ENCODE measurements around the gene TRPV4.
A peak's percentile ranks its signal among the peaks of the same experiment; 100 is the strongest.

The TRPV4 gene

GRCh38 chr12:109844983-109845823 is 12.0 kb upstream of the TRPV4 start:
- DNase-seq (ENCODE audit: insufficient read length, low spot score) (peak; percentile 89), FAIRE-seq (no peak)
- TF ChIP-seq POLR2A (IDR thresholded peaks at IDR 0.05; ENCODE audit: low read depth, low read length) = no peak

- DNase-seq (ENCODE audit: insufficient read length, low spot score) (no peak), FAIRE-seq (no peak)
- TF ChIP-seq POLR2A (IDR thresholded peaks at IDR 0.05; ENCODE audit: low read depth, low read length) = no peak
Observed at GRCh38 chr12:109844091-109844490, 10.9 kb upstream of the TRPV4 start.

GRCh38 chr12:109842021-109842420 is 8.8 kb upstream of the TRPV4 start:
- DNase-seq (ENCODE audit: insufficient read length, low spot score) = no peak
- FAIRE-seq = no peak
- no peak for TF ChIP-seq POLR2A (IDR thresholded peaks at IDR 0.05; ENCODE audit: low read depth, low read length)

- TF ChIP-seq POLR2A (IDR thresholded peaks at IDR 0.05; ENCODE audit: low read depth, low read length) = no peak
- no peak for DNase-seq (ENCODE audit: insufficient read length, low spot score)
- FAIRE-seq = no peak
Observed at GRCh38 chr12:109841356-109841755, 8.2 kb upstream of the TRPV4 start.

GRCh38 chr12:109840305-109841074 is 7.3 kb upstream of the TRPV4 start:
- no peak for TF ChIP-seq POLR2A (IDR thresholded peaks at IDR 0.05; ENCODE audit: low read depth, low read length)
- FAIRE-seq = no peak
- peak; percentile 78 for DNase-seq (ENCODE audit: insufficient read length, low spot score)

GRCh38 chr12:109839444-109839843 is 6.2 kb upstream of the TRPV4 start:
- DNase-seq (ENCODE audit: insufficient read length, low spot score) (no peak), FAIRE-seq (no peak)
- TF ChIP-seq POLR2A (IDR thresholded peaks at IDR 0.05; ENCODE audit: low read depth, low read length) = no peak

- TF ChIP-seq POLR2A (IDR thresholded peaks at IDR 0.05; ENCODE audit: low read depth, low read length) = no peak
- FAIRE-seq (no peak), DNase-seq (ENCODE audit: insufficient read length, low spot score) (no peak)
Observed at GRCh38 chr12:109836916-109837315, 3.7 kb upstream of the TRPV4 start.

GRCh38 chr12:109835827-109836226 is 2.6 kb upstream of the TRPV4 start:
- FAIRE-seq (no peak), DNase-seq (ENCODE audit: insufficient read length, low spot score) (no peak)
- no peak for TF ChIP-seq POLR2A (IDR thresholded peaks at IDR 0.05; ENCODE audit: low read depth, low read length)

- no peak for FAIRE-seq
- DNase-seq (ENCODE audit: insufficient read length, low spot score) = no peak
- TF ChIP-seq POLR2A (IDR thresholded peaks at IDR 0.05; ENCODE audit: low read depth, low read length) = no peak
Observed at GRCh38 chr12:109832541-109833306, 474 bp downstream of the TRPV4 start.

- FAIRE-seq (no peak), DNase-seq (ENCODE audit: insufficient read length, low spot score) (no peak)
- TF ChIP-seq POLR2A (IDR thresholded peaks at IDR 0.05; ENCODE audit: low read depth, low read length) = no peak
Observed at GRCh38 chr12:109831929-109832328, 1.3 kb downstream of the TRPV4 start.

- no peak for TF ChIP-seq POLR2A (IDR thresholded peaks at IDR 0.05; ENCODE audit: low read depth, low read length)
- DNase-seq (ENCODE audit: insufficient read length, low spot score) = no peak
- no peak for FAIRE-seq
Observed at GRCh38 chr12:109831365-109831764, 1.8 kb downstream of the TRPV4 start.

- no peak for TF ChIP-seq POLR2A (IDR thresholded peaks at IDR 0.05; ENCODE audit: low read depth, low read length)
- DNase-seq (ENCODE audit: insufficient read length, low spot score) = no peak
- FAIRE-seq = no peak
Observed at GRCh38 chr12:109830718-109831117, 2.5 kb downstream of the TRPV4 start.

GRCh38 chr12:109830267-109830666 is 2.9 kb downstream of the TRPV4 start:
- TF ChIP-seq POLR2A (IDR thresholded peaks at IDR 0.05; ENCODE audit: low read depth, low read length) = no peak
- FAIRE-seq (no peak), DNase-seq (ENCODE audit: insufficient read length, low spot score) (no peak)

GRCh38 chr12:109829667-109830066 is 3.5 kb downstream of the TRPV4 start:
- no peak for FAIRE-seq
- DNase-seq (ENCODE audit: insufficient read length, low spot score) = no peak
- no peak for TF ChIP-seq POLR2A (IDR thresholded peaks at IDR 0.05; ENCODE audit: low read depth, low read length)

Data from H54 (cell line).